Right forelimb (tissue), 1 donor: ENCODE measurements around the gene MEFV.
"Not testable (repeated sequence)": the region's sequence is repeated elsewhere in the genome, so short reads cannot be mapped to it uniquely, and the experiment has no call there.

Source experiments
- DNase-seq: peaks from one replicate; pipeline ENCODE4 v3.0.0-alpha.2; 2018

Gene MEFV

DNA sequence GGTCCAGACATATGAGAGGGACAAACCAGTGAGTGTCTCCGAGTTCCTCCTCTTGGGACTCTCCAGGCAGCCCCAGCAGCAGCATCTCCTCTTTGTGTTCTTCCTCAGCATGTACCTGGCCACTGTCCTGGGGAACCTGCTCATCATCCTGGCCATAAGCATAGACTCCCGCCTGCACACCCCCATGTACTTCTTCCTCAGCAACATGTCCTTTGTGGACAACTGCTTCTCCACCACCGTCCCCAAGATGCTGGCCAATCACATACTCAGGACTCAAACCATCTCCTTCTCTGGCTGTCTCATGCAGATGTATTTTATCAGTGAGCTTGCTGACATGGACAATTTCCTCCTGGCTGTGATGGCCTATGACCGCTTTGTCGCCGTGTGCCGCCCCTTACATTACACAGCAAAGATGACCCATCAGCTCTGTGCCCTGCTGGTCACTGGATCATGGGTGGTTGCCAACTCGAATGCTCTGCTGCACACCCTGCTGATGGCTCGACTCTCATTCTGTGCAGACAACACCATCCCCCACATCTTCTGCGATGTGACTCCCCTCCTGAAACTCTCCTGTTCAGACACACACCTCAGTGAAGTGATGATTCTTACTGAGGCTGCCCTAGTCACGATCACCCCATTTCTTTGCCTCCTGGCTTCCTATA lies 40.7 kb downstream of the MEFV start:
- no peak for DNase-seq

DNA sequence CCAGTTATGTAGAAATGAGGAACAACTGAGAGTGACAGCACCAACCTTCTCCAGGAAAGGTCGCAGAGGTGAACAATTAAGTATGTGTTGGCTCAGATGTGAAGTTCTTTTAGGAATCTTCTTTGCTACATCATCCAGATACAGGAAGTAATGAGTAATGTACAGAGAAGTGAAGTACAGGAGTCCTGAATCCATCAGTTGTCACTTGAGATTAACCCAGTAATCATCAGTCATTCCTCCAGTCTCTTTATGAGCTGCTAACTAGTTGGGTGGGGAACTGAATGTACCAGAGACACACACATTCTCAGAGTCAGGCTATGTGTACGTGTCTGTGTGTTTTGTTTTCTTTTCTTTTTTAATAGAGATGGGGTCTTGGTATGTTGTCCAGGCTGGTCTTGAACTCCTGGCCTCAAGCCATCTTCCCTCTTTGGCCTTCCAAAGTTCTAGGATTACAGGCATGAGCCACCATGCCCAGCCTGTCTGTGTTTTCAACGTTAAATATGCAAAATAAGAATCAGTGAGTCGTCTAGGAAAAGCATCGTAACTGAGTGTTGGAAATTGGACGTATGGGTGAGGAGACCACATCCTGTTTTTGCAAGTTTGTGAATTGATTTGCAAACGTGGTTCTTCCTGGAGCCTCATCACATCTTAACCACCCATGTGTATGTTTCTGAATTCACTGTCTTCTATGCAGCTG lies 41.4 kb downstream of the MEFV start:
- DNase-seq: no peak

DNA sequence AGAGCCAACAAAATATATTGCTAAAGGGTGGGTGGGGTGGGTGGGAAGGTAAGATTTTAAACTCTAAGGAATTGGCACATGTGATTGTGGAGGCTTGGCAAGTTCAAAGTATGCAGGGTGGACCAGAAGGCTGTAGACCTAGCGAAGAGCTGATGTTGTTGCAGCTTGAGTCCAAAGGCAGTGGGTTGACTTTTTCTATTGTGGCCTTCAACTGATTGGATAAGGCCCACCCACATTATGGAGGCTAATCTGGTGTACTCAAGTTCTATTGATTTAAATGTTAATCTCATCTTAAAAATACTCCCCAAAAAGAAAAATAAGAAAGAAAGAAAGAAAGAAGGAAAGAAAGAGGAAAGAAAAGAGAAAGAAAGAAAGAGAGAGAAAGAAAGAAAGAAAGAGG lies 43.9 kb downstream of the MEFV start:
- no peak for DNase-seq

DNA sequence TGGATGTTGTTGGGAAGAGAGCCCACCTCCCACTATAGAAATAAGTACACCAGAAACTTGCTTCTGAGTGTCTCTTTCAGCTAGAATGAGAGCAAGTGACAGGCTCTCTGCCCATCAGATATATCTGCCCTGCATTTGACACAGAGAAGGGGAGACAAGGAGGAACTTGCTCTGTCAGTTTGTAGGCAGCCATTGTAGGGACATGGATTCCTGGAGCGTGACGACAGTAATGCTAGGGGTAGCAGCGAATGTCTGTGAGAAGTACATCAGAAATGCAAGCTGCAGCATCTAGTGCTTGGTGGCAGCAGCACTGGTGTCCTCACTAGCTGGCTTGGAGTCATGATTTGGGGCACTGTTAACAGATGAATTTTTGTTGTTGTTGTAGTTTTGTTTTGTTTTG lies 44.4 kb downstream of the MEFV start:
- no peak for DNase-seq

DNA sequence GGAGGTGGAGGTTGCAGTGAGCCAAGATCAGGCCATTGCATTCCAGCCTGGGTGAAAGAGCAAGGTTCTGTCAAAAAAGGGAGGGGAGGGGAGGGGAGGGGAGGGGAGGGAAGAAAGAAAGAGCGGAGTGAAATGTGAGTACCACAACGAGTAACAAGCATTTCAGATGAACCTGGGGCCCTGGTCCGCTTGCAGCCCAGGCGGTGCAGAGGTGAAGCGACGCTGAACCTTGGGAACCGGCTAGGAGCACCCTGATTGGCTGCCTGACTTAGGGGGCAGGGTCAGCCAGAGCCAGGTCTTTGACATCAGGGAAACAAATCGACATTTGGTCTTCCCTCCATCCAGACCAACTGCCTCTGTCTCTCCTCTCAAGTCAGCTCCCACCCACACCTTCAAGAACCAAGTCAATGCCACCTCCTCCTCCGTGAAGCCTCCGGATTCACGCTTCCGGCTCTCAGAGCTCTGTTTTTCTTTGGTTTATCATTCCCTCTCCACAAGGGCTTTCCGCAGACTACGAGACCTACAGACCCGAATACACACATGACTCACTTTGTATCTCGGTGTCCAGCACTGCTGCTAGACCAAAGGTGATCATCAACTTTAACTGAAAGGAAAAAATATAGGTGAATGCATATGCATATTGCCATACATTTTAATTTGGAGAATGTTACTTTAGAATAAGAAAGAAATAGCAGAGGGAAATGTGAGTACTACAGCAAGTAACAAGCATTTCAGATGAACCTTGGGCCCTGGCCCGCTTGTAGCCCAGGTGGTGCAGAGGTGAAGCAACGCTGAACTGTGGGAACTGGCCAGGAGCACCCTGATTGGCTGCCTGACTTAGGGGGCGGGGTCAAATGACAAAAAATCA lies 49.1 kb downstream of the MEFV start:
- DNase-seq: no peak

DNA sequence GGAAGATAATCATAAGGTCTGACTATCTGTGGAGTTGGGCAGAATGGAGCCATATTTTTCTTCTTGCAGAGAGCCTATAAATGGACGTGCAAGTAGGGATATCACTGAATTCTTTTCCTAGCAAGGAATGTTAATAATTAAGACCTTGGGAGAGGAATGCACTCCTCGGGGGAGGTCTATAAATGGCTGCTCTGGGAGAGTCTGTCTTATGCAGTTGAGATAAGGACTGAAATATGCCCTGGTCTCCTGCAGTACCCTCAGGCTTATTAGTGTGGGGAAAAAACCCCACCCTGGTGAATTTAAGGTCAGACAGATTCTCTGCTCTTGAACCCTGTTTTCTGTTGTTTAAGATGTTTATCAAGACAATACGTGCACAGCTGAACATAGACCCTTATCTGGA lies 50.5 kb downstream of the MEFV start:
- DNase-seq: not testable (repeated sequence)

DNA sequence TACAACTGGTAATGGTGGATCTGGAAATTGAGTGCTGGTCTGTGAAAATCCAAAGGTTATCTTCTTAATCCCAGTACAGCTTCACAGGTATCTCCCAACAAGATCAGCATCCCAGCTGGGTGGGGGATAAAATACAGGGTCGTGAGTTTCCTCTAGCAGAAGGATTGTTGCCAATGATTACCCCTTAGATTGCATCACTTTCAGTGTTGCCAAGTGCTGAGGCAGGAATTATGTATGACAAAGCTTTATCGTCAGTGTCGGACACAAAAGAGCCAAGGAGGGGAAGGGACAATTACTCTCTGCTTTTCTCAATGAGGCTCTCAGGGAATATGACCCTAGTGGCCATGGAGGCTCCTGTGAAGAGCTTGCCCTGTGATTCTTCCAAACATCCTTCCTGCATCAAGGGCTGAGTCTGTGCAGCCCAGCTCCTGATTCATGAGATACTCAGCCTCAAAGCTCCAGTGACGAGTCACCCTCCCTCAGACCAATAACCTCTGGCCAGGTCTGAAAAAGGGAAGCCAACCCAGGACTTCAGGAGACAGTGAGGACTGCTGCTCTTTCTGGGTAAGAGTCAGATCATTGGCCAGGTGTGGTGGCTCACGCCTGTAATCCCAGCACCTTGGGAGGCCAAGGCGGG lies 53.4 kb downstream of the MEFV start:
- no peak for DNase-seq

DNA sequence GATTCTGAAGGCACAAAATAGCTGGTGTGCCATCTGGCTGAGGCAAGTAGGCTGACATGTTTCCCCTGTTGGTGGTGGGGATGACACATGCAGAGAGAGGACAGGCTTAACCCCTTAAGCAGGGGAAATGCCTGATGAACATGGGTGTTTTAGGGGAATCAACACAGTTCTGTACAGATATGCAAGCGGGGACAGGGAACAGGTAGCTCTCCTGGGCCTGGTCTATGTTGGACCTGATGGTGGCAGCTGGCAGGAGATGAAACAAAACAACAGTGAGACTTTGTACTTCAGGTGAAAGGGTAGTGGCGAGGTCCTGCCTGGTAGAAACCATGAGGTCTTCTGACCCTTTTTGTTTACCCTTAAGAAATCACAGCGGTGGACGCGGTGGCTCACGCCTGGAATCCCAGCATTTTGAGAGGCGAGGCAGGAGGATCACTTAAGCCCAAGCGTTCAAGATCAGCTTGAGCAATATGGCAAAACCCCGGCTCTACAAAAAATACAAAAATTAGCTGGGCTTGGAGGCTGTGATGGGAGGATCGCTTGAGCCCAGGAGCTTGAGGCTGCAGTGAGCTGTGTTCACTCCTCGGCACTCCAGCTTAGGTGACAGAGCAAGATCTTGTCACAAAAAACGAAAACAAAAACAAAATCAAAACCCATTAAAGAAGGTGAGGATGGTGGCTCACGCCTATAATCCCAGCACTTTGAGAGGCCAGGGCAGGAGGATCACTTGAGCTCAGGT lies 57.9 kb downstream of the MEFV start:
- DNase-seq: no peak

DNA sequence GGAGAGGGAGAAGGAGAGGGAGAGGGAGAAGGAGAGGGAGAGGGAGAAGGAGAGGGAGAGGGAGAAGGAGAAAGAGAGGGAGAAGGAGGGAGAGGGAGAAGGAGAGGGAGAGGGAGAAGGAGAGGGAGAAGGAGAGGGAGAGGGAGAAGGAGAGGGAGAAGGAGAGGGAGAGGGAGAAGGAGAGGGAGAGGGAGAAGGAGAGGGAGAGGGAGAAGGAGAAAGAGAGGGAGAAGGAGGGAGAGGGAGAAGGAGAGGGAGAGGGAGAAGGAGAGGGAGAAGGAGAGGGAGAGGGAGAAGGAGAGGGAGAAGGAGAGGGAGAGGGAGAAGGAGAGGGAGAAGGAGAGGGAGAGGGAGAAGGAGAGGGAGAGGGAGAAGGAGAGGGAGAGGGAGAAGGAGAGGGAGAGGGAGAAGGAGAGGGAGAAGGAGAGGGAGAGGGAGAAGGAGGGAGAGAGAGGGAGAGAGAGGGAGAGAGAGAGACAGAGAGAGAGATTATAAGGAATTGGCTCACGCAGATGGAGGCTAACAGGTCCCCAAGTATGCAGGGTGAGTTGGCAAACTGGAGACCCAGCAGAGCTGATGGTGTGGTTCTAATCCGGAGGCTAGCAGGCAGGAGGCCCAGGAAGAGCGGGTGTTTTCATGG lies 58.6 kb downstream of the MEFV start:
- not testable (repeated sequence) for DNase-seq

DNA sequence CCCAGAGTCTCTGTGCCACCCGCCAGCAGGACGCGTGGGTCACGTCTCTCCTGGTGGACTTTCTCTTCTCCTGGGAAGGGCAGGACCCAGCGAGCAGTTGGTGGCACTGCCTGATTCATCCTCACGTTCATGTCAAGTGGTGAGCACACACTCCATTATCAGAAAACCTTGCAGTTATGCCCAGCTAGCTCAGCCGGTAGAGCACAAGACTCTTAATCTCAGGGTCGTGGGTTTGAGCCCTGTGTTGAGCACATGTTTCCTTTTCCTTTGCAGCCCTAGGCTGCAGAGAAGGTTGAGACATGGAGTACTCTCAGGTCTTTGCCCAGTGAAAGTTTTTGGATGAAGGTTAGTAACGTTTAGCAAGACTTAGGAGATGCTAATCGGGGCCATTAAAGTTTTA lies 60.5 kb downstream of the MEFV start:
- no peak for DNase-seq

DNA sequence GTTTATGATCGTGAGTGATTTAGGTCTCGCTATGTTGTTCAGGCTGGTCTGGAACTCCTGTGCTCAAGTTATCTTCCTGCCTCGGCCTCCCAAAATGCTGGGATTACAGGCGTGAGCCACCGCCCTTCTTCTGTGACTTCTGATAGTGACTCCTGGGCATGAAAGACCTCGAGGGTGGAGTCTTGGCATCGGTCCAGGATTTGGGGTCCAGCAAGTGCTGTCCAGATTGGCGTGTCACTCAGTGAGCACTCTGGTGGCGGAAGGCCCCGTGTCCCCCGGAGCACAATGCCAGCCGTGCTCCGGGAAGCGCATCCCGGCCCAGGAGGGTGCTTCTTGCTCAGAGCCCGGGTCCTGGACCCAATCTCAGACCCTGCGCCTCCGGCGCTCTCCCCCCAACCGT lies 61.6 kb downstream of the MEFV start:
- DNase-seq: no peak

DNA sequence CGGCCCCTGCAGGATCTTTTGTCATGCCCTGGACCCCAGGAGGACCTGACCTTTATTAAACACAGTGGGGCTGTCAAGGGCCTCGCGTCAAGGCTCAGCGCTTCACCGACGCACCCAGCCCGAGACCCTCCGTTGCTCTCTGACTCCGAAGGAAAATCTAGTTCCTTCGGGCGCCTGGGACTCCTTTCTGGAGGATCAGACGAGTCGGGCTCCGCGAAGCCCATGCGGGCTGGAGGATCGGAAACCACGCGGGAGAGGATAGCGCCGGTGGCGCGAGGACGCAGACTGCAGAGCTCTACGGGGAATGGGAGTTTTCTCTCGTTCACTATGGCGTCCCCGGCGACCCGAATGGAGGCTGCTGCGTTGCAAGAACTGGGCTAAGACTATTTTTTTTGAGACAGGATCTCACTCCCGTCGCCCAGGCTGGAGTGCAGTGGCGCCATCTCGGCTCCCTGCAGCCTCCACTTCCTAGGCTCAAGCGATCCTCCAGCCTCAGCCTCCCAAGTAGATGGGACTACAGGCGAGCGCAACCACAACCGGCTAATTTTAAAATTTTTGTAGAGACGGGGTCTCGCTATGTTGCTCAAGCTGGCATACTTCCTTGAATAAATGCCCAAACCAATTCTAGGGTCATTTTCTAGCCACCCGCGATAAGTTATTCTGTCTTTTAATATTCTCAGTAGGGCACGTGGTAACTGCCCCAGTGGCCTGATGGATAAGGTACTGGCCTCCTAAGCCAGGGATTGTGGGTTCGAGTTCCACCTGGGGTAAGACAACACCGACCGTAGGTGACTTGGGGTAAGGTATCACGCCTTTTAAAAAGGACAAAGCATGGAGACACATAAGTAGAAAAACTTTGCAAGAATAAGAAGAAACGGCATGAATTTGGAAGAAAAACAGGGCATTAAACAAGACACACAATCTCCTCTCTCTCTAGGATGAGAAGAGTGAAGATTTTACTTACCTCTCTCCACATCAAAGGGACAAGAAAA lies 62.9 kb downstream of the MEFV start:
- no peak for DNase-seq

DNA sequence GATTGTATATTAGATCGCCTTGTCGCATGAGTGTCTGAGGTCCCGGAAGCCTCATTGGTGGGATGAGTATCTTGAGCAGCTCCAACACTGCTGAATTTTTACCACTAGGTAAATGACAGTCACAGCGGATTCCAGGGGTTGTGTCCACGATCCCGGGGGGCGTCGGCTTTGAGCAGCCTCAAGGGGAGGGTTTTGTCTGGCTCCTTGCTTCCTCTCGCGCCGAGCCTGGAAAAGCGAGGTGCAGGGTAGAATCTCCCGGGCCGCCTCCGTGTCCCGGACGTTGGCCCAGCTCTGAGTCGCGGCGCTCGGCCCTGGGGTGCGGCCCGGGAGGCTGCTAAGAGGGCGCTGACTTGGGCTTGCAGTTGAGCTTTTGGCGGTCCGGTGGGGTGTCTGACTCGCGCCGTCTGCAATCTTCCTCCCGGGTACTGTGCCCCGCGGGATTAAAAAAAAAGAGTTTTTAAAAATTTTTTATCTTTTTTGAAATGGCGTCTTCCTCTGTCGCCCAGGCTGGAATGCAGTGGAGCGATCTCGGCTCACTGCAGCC lies 63.9 kb downstream of the MEFV start:
- DNase-seq: no peak
